ENCODE data around the gene PRKG1. TPM values are rescaled to one million over a fixed set of nuclear protein-coding genes. Genes with fewer than 3 reads are reported as not detected.
"Not testable (repeated sequence)": the region's sequence is repeated elsewhere in the genome, so short reads cannot be mapped to it uniquely, and the experiment has no call there.

PRKG1 gene
- total RNA-seq, 4 donors from 2014 or later: 24.5 to 46.1 (median 37.1) TPM

DNA sequence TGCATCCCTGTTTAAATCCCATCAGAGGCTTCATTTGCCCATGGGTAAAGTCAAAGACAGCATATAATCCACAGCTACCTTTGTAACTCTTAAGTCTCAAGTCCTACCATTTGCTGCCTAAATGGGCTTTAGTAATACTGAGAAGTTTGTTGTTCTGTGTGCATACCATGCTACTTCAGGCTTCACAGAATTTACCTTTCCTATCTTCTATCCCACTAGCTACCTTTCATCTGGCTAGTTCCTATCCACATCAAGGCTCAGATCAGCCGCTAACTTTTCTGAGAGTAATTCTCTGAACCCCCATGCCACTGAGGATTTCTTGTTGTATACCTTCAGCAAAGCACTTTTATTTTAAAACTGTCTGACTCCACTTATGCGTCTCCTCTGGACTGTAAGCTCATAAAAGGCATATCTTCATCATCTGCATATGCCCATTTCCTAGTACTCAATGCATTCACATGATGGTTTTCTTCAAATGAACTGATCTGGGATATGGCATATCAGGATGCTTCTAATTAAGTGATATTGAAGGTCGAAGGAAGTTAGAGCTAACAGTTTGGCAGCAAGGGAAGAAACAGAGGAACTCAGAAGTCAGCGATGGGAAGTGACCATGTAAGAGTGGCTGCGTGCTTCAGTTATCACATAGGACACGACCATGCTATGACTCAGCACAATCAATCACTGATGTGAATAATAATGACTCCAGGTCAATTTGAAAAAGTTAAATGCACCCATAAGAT, 955.9 kb downstream of the PRKG1 start:
- no peak overlapping the region for H3K4me3 ChIP-seq
- intact Hi-C loops (cut with DNase I): no loop called here
- H3K27ac ChIP-seq (replicated peaks in 1 of 4): no peak overlapping the region
- no peak for DNase-seq (ENCODE audit: extremely low spot score)
- 66% methylated on average over 6 of the region's 6 CpGs for WGBS
- H3K27me3 ChIP-seq: no peaks in the 10 kb centered on the region
- peaks cover 0 to 4% (median 0%) of the 10 kb centered on the region in 4 donors for H3K4me1 ChIP-seq
- H3K9me3 ChIP-seq: no peaks in the 10 kb centered on the region
- H3K36me3 ChIP-seq: no peaks in the 10 kb centered on the region
- no peak for TF ChIP-seq POLR2A (IDR thresholded peaks at IDR 0.05; ENCODE audit: low read depth)

DNA sequence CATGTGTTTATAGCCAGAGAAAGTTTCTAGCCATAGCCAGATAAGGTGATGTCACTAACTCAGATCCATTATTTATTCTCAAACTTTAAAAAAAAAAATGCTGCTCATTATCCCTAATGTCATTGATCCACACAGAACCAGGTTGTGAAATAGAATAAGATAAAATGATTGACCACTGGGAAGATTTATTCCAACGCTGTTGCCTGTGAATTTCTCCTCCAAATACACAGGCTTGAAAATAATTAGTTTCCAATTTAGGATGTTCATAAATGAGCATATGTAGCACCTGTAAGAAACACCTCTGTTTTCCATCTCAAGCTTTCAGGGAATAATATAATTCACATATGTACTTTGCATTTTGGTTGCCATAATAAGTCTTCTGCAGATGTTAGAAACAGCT, 956.7 kb downstream of the PRKG1 start:
- H3K4me3 ChIP-seq: no peak overlapping the region
- H3K36me3 ChIP-seq: no peaks in the 10 kb centered on the region
- H3K27me3 ChIP-seq: no peaks in the 10 kb centered on the region
- intact Hi-C loops (cut with DNase I): no loop called here
- 100% methylated on average over 1 of the region's 1 CpG for WGBS
- no peak for TF ChIP-seq EP300 (IDR thresholded peaks at IDR 0.05)
- TF ChIP-seq, protein P1, sequence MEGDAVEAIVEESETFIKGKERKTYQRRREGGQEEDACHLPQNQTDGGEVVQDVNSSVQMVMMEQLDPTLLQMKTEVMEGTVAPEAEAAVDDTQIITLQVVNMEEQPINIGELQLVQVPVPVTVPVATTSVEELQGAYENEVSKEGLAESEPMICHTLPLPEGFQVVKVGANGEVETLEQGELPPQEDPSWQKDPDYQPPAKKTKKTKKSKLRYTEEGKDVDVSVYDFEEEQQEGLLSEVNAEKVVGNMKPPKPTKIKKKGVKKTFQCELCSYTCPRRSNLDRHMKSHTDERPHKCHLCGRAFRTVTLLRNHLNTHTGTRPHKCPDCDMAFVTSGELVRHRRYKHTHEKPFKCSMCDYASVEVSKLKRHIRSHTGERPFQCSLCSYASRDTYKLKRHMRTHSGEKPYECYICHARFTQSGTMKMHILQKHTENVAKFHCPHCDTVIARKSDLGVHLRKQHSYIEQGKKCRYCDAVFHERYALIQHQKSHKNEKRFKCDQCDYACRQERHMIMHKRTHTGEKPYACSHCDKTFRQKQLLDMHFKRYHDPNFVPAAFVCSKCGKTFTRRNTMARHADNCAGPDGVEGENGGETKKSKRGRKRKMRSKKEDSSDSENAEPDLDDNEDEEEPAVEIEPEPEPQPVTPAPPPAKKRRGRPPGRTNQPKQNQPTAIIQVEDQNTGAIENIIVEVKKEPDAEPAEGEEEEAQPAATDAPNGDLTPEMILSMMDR (IDR thresholded peaks at IDR 0.05): no peak
- no peak for TF ChIP-seq POLR2A (IDR thresholded peaks at IDR 0.05; ENCODE audit: low read depth)
- no peak for TF ChIP-seq POLR2AphosphoS5 (IDR thresholded peaks at IDR 0.05)
- no peaks in the 10 kb centered on the region for H3K9me3 ChIP-seq
- DNase-seq (ENCODE audit: extremely low spot score): no peak
- no peak overlapping the region for H3K27ac ChIP-seq (replicated peaks in 1 of 4)
- peaks cover 0 to 4% (median 0%) of the 10 kb centered on the region in 4 donors for H3K4me1 ChIP-seq

DNA sequence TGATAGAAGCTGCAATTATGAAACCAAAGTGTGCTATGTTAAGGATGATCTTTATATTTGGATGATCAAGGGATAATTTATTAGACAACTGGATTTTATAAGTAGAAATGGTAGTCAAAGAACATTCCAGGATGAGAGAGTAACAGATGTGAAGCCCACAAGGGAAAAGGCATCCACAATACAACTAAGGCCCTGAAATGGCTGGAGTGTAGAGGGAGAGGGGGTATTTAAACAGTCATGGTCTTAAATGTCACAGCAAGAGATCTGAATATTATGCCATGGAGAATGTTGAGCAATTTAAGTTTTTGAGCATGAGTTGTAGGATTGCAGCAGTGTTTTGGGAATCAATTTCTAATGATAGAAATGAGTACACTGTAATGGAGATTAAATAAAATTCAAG, 957.5 kb downstream of the PRKG1 start:
- TF ChIP-seq POLR2A (IDR thresholded peaks at IDR 0.05; ENCODE audit: low read depth) (no peak), EP300 (IDR thresholded peaks at IDR 0.05) (no peak), POLR2AphosphoS5 (IDR thresholded peaks at IDR 0.05) (no peak)
- TF ChIP-seq, protein P1 (IDR thresholded peaks at IDR 0.05): no peak
- no peak for DNase-seq (ENCODE audit: extremely low spot score)
- H3K27ac ChIP-seq (replicated peaks in 1 of 4): no peak overlapping the region
- no peaks in the 10 kb centered on the region for H3K36me3 ChIP-seq
- no peaks in the 10 kb centered on the region for H3K9me3 ChIP-seq
- H3K27me3 ChIP-seq: no peaks in the 10 kb centered on the region
- intact Hi-C loops (cut with DNase I): no loop called here
- H3K4me3 ChIP-seq: no peak overlapping the region
- peaks cover 0 to 4% (median 0%) of the 10 kb centered on the region in 4 donors for H3K4me1 ChIP-seq

DNA sequence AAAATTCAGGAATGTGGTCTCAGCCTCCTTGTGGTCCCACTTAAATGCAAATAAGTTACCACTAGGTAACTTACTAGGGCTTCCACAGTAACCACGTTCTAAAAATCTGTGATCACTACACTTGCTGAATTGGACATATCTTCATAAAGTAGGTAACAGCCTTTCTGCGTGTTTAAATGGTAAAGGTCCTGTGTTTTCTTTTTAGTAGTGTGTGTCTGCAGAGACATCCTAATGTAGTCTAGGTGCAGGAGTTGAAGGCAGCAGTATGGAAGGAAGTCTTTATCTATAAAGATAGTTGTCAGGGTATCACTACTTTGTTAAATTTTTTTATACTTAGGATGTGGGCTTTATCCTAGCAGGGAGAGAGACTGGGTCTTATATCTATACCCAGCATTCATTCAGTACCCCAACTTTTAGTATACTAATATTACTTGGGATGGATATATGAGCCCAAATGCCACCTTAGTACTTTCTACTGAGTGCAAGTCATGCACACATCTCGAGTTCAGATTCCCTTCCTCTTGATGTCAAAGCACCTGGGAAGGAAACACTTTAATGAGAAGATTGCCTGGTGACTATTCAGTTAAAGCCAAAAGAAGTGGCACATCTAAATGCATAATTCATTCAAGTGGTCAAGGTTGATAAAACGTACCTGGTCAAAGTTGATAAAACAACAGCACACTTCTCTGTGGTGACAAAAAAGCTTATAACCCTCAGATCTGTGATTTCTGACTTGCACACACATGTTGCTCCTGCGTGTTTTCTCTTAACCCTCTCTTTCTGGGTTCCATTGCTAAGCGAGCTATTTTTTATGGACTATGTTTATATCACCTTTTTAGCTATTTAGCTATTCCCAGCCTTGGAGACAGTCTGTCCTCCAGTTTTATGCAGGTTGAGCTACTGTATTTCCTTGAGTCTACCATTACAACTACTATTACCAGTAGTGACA, 958.7 kb downstream of the PRKG1 start:
- peaks cover 0 to 4% (median 0%) of the 10 kb centered on the region in 4 donors for H3K4me1 ChIP-seq
- no peak overlapping the region for H3K4me3 ChIP-seq
- no peak for TF ChIP-seq EP300 (IDR thresholded peaks at IDR 0.05)
- no peak for TF ChIP-seq POLR2A (IDR thresholded peaks at IDR 0.05; ENCODE audit: low read depth)
- TF ChIP-seq, protein P1 (IDR thresholded peaks at IDR 0.05): no peak
- TF ChIP-seq POLR2AphosphoS5 (IDR thresholded peaks at IDR 0.05): no peak
- WGBS: 87% methylated on average over 6 of the region's 6 CpGs
- DNase-seq (ENCODE audit: extremely low spot score): no peak
- no peaks in the 10 kb centered on the region for H3K36me3 ChIP-seq
- no peaks in the 10 kb centered on the region for H3K9me3 ChIP-seq
- intact Hi-C loops (cut with DNase I): no loop called here
- no peak overlapping the region for H3K27ac ChIP-seq (replicated peaks in 1 of 4)
- no peaks in the 10 kb centered on the region for H3K27me3 ChIP-seq

DNA sequence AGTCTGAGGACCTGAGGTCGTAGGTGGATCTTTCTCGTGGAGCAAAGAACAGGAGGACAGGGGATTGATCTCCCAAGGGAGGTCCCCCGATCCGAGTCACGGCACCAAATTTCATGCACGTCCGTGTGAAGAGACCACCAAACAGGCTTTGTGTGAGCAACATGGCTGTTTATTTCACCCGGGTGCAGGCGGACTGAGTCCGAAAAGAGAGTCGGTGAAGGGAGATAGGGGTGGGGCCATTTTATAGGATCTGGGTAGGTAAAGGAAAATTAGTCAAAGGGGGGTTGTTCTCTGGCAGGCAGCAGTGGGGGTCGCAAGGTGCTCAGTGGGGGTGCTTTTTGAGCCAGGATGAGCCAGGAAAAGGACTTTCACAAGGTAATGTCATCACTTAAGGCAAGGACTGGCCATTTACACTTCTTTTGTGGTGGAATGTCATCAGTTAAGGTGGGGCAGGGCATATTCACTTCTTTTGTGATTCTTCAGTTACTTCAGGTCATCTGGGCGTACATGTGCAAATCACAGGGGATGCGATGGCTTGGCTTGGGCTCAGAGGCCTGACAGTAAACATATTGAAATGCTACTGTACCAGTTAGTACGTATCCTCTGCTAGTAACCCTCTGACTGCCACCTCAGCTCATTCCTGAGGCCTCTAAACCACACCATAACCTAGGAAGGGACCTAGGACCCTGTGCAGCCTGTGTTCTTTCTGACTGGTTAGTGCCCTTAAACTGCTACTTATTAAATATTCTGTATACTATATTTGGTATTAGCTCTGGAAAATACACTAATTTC, 964.9 kb downstream of the PRKG1 start:
- H3K36me3 ChIP-seq; H3K4me3 ChIP-seq; H3K27me3 ChIP-seq; H3K9me3 ChIP-seq; H3K27ac ChIP-seq (replicated peaks in 1 of 4); intact Hi-C loops (cut with DNase I); DNase-seq (ENCODE audit: extremely low spot score): not testable (repeated sequence)
- 96% methylated on average over 15 of the region's 15 CpGs for WGBS
- H3K4me1 ChIP-seq: peaks cover 0 to 15% (median 5%) of the 10 kb centered on the region in 4 donors

Measured in esophagus muscularis mucosa (tissue), 4 donors.